Caki2 (cell line): ENCODE measurements around the gene SMOC2. TPM values are rescaled to one million over a fixed set of nuclear protein-coding genes. Genes with fewer than 3 reads are reported as not detected.

Experiments used
- DNase-seq: peaks from one replicate; pipeline ENCODE4 v3.0.0-alpha.2; 2015; ENCODE audit warnings: low read depth
- in situ Hi-C: cut with HindIII; loops from 2 replicates; pipeline ENCODE4 v1.10.0; 2016; ENCODE audit warnings: low sequenced_read_pairs, low pct_unique_long_range_greater_than_20kb, mixed read lengths
- total RNA-seq: library from RNA; depleted of rRNA; stranded (reverse); fragments of >200 nt; shearing (Covaris generic); gene quantifications from 2 replicates; pipeline ENCODE4 v1.2.3, GENCODE V29; 2014; ENCODE audit warnings: low replicate concordance

Gene SMOC2
- total RNA-seq, 1 experiment from 2014 or later = 0.68 TPM

GRCh38 chr6:168575346-168576098, 134.5 kb downstream of the SMOC2 start:
- in situ Hi-C loops = no loop called here
- DNase-seq = no peak

GRCh38 chr6:168576388-168576787, 135.4 kb downstream of the SMOC2 start:
- no peak for DNase-seq
- in situ Hi-C loops = no loop called here

GRCh38 chr6:168577496-168577895, 136.5 kb downstream of the SMOC2 start:
- DNase-seq = no peak
- in situ Hi-C loops = no loop called here

GRCh38 chr6:168578036-168578435, 137.1 kb downstream of the SMOC2 start:
- DNase-seq = no peak
- in situ Hi-C loops = no loop called here

GRCh38 chr6:168581236-168581635, 140.3 kb downstream of the SMOC2 start:
- in situ Hi-C loops = no loop called here
- DNase-seq = no peak

- in situ Hi-C loops = no loop called here
- no peak for DNase-seq
Observed at GRCh38 chr6:168581706-168582105, 140.7 kb downstream of the SMOC2 start.

GRCh38 chr6:168582571-168582981, 141.6 kb downstream of the SMOC2 start:
- DNase-seq = no peak
- in situ Hi-C loops = no loop called here

- DNase-seq = no peak
- in situ Hi-C loops = no loop called here
Observed at GRCh38 chr6:168583126-168583525, 142.1 kb downstream of the SMOC2 start.

- no peak for DNase-seq
- in situ Hi-C loops = no loop called here
Observed at GRCh38 chr6:168583821-168584220, 142.8 kb downstream of the SMOC2 start.

GRCh38 chr6:168584249-168584648, 143.3 kb downstream of the SMOC2 start:
- in situ Hi-C loops = no loop called here
- DNase-seq = no peak

GRCh38 chr6:168584671-168585070, 143.7 kb downstream of the SMOC2 start:
- in situ Hi-C loops = no loop called here
- DNase-seq = no peak

- DNase-seq = no peak
- in situ Hi-C loops = no loop called here
Observed at GRCh38 chr6:168585441-168585840, 144.5 kb downstream of the SMOC2 start.

GRCh38 chr6:168589275-168589674, 148.3 kb downstream of the SMOC2 start:
- in situ Hi-C loops = no loop called here
- no peak for DNase-seq

GRCh38 chr6:168590406-168590805, 149.4 kb downstream of the SMOC2 start:
- DNase-seq = no peak
- in situ Hi-C loops = no loop called here

- no peak for DNase-seq
- in situ Hi-C loops = no loop called here
Observed at GRCh38 chr6:168596344-168596743, 155.4 kb downstream of the SMOC2 start.

GRCh38 chr6:168597471-168597875, 156.5 kb downstream of the SMOC2 start:
- in situ Hi-C loops = no loop called here
- no peak for DNase-seq

GRCh38 chr6:168598251-168599117, 157.5 kb downstream of the SMOC2 start:
- in situ Hi-C loops = no loop called here
- no peak for DNase-seq

- DNase-seq = no peak
- in situ Hi-C loops = no loop called here
Observed at GRCh38 chr6:168599118-168599494, 158.1 kb downstream of the SMOC2 start.

GRCh38 chr6:168599769-168600330, 158.9 kb downstream of the SMOC2 start:
- in situ Hi-C loops = no loop called here
- no peak for DNase-seq
